ENCODE measurements around the gene FOXC1.

FOXC1 gene

DNA sequence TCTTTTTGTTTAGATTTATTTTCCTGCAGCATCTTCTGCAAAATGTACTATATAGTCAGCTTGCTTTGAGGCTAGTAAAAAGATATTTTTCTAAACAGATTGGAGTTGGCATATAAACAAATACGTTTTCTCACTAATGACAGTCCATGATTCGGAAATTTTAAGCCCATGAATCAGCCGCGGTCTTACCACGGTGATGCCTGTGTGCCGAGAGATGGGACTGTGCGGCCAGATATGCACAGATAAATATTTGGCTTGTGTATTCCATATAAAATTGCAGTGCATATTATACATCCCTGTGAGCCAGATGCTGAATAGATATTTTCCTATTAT lies 3.2 kb downstream of the FOXC1 start:
- DNase-seq, result no peak

DNA sequence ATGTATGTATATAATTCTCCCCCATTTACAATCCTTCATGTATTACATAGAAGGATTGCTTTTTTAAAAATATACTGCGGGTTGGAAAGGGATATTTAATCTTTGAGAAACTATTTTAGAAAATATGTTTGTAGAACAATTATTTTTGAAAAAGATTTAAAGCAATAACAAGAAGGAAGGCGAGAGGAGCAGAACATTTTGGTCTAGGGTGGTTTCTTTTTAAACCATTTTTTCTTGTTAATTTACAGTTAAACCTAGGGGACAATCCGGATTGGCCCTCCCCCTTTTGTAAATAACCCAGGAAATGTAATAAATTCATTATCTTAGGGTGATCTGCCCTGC lies 3.6 kb downstream of the FOXC1 start:
- DNase-seq, result no peak

DNA sequence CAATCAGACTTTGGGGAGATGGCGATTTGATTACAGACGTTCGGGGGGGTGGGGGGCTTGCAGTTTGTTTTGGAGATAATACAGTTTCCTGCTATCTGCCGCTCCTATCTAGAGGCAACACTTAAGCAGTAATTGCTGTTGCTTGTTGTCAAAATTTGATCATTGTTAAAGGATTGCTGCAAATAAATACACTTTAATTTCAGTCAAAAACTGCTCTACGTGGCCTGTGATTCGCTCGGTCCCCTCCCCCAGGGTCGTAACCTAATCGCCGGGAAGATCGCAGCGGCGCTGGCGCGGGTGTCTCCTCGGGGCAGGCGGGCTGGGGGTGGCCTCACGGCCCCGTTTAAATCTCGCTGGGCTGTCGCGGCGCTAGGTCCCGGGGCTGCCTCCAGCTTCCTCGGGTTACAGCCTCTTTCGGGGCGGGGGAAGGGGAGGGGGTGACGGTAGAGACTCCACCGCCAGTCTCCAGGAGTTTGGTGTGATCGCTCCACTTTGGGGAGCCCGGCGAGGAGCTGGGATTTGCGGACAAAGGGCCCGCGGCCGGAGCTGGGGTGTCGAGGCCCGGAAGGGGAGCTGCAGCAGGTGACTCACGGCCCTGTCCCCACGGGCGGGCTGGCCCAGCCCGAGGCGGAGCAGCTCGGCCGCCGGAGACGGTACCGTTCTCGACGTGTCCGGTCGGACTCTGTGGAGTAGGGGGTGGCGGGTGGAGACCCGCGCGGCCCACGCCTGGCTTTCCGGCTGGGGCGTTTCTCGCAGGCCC lies 4.2 kb downstream of the FOXC1 start:
- no peak for DNase-seq

DNA sequence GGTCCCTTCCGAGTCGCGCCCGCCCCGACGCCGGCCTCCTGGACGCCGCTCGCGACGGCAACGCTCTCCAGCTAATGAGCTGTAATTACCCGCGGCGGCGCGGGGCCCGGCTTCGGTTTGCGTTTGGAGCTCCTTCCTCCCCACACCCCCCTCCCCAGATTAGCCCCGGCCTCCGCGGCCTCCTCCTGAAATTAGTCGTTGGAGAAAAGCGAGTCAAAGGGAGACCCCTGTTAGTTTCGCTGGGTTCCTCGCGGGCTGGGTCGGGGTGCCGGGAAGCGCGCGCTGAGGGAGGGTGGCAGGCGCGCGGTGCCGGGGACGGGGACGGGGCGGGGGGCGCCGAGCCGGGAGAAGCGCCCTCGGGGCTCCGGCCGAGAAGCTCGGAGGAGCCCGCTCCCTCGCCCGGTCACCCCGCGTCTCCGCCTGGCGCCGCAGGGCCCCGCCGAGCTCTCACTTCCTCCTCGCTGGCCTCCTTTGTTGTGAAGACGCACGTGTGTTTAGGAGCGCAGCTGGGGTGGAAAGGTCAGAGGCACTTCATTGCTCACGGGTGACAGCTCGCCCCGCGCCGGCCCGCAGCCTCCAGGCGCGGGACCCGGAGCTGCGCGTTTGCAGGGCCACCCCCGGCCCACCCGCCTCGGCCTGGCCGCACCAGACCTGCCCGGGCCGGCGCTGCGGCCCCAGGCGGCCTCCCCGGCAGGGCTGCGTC lies 4.9 kb downstream of the FOXC1 start:
- no peak for DNase-seq

DNA sequence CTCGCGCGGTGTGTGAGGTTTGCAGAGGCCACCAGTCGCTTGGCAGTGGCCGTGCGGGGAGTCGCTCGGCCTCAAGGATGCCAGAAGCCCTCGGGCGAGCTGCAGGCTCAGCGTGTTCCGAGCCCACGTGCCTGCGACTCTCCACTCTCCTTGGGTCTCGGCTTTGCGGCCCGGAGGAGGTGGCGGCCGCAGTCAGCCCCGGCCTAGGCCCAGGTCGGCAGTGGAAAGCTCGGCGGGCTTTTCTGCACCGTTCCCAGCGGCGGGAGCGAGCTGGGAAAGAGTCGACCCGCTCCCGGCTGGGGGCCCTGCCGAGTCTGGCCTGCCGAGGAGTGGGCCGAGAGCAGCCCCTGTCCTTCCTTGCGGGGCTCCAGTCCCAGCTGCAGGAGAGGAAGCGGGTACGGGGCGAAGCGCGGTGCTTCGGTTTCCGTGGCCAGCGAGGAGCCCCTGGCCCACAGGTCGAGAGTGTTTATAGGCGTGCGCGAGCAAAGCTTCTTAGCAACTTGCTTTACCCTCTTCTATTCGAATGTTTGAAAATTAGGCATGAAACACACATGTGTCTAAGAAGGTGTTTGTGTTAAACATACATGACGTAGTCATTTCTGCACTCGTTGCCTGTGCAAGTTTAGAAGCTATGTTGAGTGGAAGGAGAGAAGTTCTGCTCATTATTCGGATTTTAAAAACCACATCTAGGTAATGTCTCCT lies 5.6 kb downstream of the FOXC1 start:
- no peak for DNase-seq

DNA sequence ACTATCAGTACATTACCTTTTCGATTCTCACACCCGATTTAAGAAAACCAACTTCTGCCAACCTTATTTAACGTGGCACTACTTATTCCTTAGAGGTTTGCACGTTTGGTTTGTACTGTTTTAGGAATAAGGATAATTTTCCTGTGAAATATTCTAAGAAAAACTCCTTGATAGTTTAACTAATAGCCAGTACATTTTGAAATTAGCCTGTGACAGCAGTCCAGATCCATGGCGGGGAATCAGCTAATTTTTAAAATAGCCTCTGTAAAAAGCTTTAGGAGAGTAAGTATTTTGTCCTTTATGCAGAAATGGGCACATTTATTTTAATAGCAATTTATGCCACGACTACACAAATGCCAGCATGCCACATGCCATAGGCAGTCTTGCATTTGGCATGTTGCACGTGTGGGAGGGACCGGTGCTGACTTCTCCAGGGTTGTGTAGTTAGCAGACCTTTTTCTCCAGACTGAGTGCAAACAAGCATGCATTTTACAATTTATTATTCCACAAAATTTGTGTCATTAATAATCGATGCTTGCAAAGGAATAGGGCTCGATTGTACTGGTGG lies 6.2 kb downstream of the FOXC1 start:
- no peak for DNase-seq

DNA sequence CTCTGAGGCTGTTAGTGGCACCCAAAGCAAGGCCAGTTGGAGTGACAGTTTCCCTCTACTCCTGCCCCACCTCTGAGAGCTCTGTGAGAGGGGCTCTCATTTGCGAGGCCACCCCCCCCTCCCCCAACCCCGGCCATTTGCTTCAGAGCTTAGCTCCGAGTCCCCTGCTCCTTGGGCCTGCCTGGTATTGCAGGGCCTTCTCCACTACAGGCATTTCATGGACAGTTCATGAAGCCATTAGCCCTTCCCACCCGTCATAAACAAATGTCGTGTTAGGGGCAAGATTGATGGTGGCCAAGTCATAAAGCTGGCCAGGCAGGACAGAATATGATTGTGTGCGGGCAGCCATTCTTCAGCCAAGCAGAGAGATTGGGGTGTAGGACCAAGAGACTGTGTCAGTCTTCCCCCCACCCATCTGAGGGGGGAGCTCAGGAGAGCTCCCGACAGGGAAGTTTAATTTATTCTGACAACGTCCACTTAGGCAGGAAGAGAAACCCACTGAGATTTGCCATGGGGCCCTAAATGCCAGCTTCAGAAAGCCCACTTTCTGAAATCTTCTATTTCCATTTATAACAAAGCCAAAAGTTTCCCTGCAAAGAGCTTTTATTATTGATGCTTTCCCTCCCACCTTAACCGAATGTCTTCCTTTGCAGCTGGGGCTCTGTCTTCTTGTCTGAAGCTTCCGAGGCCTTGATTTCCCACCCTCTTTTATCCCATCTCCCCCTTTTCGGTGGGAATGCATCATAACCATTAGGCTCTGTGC lies 7.2 kb downstream of the FOXC1 start:
- no peak for DNase-seq

DNA sequence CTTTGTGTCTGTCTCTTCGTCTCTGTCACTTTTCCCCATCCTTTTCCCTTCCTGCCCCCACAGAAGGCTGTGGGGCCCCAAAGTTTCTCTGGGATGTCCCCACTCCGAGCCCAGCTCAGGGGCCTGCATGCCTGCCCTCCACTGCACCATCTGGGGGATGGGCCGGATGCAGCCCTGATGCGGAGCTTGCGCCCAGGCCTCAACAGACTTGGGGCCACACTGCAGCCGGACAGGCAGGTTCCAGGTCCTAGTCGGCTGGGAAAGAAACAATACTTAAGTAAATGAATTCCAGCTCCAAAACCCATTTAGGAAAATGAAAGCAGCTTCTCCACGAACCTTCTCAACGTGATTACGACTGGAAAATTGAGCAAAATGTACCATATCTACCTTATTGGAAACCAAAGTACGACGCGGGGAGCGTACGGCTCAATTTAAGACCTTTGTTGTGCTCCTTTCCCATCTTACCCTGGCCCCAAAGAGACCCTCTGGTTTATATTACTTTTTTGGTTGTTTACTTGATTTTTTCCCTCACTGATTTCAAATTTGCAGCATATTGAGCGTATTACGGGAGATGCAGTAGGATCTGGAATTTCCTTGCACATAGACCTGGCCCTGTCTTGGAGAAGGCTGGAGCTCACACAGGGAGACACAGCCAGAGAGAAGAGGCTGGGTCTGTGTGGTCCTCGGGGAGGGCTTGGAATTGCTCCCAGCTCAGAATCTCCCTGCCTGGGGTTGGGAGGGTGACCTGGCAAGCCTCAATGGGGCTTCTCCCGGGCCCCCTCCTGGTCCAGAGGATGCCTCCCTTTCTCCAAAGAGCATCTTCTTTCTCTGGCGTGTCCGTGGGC lies 8.0 kb downstream of the FOXC1 start:
- no peak for DNase-seq

DNA sequence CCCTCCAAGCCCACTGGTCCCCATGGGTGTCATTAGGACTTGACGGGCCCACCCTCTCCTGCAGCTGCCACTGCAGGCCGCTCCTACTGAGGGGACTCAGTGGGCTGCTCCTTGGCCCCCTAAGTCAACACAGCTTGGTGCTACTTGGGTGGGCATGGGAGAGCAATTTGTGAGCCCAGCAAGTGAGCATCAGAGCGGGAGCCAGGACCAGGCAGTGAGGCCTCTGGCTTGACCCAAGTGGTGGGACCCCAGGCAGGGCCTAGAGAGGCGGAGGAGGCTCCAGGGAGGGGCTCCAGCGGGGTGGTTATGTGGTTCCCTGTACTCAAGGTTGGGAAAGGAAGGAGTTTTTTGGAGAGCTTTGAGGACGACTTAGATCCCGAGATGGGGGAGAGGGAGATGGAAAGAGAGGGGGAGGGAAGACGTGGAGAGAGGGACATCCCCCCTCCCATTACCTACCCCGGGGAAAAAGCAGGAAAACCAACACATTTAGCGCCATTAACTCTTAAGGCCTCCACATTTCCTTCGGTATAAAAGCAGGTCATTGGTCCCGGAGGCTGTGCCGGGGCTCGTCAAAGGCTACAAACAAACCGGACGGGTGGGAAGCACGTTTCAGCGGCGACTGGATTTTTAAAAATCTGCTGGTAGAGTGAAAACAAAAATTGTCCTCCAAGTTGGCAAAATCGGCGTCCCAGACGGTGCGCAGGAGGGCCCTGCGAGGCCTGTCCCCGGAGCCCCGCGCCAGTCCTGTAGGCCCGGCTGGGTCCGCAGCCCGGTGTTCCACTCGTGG lies 8.8 kb downstream of the FOXC1 start:
- DNase-seq, result no peak

DNA sequence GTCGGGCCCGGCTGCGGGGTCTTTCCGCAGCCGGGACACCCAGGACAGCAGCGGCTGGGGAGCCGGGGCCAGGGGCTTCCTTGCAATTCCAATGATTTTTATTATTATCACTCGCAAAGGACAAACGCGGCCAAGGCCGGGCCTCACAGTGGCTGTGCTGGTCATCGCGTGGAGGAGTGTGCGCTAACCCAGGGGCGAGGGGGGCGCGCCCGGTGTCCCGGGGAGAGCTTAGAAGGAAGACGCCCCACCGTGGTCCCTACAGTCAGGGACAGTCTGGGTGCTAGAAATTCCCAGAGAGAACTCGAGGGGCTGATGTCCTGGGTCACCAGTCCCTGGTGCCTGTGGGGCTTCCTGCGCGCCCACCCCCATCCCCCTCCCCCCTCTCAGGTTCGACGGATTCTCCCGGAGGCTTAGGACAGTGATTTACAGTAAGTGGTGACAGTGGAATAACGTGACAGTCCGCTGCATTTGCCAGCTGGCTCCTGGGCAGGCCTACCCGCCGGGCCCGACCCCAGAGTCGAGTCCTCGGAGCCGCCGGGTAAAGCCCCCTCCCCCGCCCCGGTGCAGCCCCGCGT lies 9.5 kb downstream of the FOXC1 start:
- DNase-seq, result no peak

DNA sequence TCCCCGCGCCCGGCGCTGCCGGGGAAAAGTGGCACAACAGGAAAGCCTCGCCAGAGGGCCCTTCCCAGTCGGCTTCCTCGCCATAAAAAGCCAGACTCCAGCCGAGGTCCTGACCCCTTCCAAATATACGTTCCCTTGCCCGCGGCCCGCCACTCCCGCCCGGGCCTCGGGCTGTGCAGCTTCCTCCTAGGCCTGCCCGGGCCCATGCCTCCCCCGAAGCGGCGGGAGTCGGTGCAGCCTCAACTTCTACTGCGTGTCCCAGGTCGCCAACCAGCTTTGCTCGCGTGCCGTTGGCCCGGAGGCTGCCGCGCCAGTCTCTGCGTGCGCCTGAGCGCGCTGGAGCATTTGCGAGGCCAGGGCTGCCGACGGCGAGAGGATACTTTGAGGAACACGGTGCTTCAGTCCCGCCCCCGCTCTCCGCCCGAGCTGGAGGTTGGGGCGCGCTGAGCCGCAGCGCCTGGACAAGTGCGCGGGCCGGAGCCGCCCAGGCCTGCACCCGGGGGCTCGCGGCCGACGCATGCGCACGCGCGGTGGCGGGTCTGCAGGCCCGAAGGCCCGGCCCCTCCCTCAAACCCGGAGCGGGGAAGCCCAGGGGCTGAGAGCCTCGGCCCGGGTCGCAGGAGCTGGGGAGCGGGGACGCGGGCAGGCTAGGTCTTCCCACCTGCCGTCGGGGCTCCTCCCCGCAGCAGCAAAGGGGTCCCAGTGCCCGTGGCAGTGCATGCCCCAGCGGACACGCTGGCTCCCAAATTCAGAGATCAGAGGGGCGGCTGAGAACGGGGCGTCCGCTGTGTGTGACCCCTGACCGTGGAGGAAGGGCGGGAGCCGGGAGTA lies 10.2 kb downstream of the FOXC1 start:
- DNase-seq, result no peak

DNA sequence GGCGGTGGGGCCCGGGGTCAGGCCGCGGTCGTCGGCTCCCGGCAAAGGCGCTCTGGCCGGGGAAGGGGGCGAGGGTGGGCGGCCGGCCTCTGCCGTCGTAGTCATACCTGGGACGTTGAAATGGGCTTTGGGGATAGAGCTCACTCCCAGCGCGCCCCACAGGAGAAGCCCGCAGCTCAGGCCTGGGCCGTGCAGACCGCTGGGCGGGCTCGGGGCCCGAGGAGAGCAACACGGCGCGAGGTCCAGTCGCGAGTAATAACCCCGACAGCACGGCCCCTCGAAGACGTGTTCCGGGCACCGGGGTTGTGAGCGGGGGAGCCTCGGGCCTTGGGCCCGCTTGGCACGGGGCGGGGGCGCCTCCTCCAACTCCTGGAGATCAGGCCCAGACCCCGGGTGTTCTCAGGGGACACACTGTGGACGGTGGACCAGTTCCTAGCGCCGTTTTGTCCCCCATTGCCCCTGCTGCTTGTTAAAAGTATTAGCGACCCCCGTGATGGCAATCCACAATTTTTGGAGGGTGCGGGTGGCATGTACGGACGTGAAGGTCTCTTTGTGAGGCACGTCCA lies 10.9 kb downstream of the FOXC1 start:
- no peak for DNase-seq

DNA sequence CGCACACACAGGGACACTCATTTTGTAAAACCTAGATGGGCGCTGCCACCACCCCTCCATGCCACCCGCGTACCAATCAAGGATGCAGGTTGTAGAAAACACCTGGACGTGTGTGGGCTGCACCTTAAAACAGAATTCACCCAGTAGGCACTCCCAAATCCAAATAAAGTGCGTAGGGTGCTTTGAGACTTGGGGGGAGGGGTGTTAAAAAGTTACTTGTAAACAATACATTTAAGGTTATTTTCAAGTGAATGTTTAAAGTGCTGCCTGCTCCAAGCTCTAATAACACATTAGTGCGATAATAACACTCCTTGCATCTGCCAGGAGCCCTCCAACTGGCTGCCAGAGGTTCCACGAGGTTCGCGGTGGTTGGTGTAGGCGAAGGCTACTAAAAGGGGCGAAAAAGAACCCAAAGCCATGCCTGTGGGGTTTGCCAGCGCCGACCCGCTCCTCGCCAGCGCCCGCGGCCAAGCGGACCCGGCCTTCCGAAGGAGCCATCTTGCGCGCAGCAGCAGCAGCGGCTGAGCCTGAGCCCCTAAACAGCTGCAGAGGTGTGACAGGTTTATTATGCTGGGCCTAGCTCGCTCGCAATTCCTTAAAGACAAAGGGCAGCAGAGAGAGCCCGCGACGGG lies 11.5 kb downstream of the FOXC1 start:
- DNase-seq, result no peak

DNA sequence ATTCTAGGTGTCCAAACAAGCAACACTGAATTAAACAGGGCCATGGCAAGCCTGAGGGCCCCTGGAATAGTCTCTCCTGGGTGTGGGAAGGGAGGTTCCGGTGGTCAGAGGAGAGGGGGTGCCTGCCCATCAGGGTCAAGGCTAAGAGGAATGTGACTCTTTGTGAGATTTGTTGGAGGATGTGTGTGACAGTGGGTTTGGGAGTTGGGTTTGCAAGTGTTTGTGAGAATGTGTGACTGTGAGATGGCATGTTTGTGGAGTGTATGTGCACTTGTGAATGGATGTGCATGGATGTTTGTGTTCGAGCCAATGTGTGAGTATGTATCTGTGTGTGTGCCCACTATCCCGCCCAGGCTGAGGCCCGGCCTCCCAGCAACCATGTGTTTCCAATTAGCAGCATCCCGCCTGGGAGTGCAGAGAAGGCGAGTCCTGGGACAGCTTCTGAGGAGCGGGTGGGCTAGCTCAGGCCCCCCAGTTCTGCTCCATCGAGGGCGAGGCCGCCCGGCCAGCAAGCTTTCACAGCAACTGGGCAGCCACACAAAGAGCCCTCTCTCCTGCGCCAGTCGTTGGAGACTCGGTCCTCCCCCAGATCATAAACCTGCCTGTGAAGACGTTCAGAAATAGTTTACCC lies 12.6 kb downstream of the FOXC1 start:
- no peak for DNase-seq

DNA sequence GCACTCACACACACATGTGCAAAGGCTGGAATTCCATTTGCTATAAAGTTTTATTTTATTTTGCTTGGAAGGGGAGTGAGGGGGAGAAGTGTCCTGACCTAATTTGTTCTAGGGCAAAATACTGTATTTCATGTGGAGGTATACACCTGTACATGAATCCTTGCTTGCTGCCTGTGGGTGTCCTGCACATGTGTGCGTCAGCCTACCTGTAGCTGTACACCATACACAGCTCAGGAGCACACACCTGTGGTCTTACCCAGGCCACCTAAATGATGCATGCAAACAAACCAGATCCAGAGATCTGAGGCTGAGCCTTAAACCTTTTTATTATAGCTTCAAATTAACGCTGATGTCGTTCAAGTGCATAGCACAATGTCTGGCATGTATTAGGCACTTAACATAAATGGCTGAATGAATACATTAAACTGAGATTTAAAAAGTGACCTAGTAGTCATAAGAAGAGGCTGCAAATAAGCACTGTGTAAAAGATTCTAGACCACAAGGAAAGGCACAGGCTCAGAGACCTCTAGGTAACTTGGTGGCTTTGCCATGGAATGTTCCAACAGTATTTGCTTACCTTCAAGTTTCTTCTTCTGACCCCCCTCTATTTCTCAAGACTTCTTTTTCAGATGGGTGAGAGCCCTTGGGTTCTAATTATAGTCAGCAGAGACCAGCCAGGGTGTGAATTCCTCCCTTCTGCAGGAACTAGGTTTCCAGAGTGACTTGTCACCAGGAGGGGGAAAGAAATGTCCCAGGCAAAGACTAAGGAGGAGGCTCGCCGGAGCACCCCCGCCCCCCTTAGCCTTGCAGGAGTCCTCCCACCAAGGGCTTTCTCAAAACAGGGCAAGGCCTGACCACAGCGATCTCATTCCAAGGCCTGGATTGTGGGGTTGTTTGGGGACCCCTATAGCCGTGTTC lies 13.4 kb downstream of the FOXC1 start:
- DNase-seq, result no peak

DNA sequence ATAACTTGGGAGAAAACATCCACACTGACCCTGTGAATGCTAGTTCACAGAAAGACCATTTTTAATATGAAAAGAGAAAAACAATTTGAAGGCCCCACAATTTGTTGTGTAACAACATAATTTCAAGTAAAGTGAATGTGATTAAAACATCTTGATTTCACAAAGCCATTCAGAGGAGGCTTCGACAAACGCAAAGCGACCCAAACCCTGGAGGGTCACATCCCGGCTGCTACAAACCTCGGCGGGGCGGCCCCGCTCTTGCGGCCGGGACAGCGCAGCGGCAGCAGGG lies 14.0 kb downstream of the FOXC1 start:
- DNase-seq, result no peak

DNA sequence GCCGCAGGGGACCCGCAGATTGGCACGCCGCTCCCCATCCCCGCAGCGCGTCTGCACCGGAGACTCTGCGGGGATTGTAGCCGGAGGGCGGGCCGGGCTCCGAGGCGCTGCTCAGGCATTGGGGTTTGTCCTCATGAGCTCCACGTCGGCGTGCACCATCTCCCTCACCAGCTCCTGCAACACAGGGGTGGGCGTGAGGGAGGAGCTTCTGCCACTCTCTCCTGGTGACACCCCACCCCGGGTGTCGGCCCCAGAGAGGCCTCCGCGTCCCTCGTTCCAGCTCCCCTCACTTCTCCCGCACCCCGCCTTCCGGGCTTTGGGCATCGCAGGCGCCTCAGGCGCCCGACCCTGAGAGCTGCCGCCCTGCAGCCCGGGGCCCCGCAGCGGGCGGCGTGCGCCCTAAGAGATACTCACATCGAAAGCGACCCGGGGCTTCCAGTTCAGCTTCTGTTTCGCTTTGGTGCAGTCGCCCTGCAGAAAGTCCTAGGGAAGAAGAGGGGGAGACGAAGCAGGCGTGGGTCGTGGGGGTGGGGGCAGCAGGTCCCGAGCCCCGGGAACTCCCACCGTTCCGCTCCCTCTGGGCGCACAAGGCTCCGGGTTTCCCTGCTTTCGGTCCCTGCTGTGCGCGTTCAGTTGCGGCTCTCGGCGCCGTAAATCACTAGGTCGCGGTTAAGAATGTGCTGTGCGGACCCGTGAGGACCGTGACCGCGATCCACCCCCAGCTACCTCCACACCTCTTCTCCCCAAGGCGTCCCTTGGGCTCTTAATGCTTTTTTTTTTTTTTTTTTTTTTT lies 14.5 kb downstream of the FOXC1 start:
- no peak for DNase-seq

Measured in activated CD8-positive, alpha-beta memory T cell treated with anti-CD3 and anti-CD28 coated beads, Interleukin-2, amount 50 U/mL, for 48 hours (primary cell).